A549 (cell line): ENCODE measurements around the gene LDLRAD1. TPM values are rescaled to one million over a fixed set of nuclear protein-coding genes. Genes with fewer than 3 reads are reported as not detected.

ENCODE experiments used
- ATAC-seq, 2 experiments: fragments of 200-7000 bp in 1 of 2; fragments of >200 bp in 1 of 2; cut with Nextera tagmentation in 1 of 2; cut with Tn5 transposase in 1 of 2; 3 replicates each; pipeline versions ENCODE4 v1.8.0 to v1.9.1; 2018 to 2020; ENCODE audit warnings: mild to moderate bottlenecking in 1 of 2, moderate library complexity in 1 of 2
- CTCF ChIA-PET: fragments of 300-600 bp; sonication (Branson Sonifier 250); formaldehyde crosslinking; extraction: SDS; loops from one replicate; lab custom pipeline; 2021; ENCODE audit warnings: antibody characterized with exemption, inconsistent platforms; lab: Yijun Ruan, JAX
- POLR2A ChIA-PET: fragments of 350-600 bp; formaldehyde crosslinking; extraction: SDS; loops from one replicate; lab custom pipeline; 2021; ENCODE audit warnings: antibody characterized with exemption, inconsistent platforms; lab: Yijun Ruan, JAX
- DNase-seq, 2 experiments: peaks; one replicate each; pipeline versions ENCODE4 v3.0.0 to v3.0.0-alpha.2; 2011 to 2016; ENCODE audit warnings: low read depth in 1 of 2, low spot score in 1 of 2
- FAIRE-seq: peaks from 2 replicates; lab custom pipeline; 2011; peaks lifted over from hg19 to GRCh38; lab: Jason Lieb, UNC
- H3K27ac ChIP-seq, 2 experiments: fragments of >200 bp; sonication (Bioruptor Twin); formaldehyde crosslinking; 3 replicates each; pipeline ENCODE4 v1.5.1; 2016 to 2017
- H3K4me1 ChIP-seq: fragments of >200 bp; sonication (Bioruptor Twin); formaldehyde crosslinking; 3 replicates; pipeline ENCODE4 v1.6.1; 2016
- H3K4me2 ChIP-seq: fragments of >200 bp; sonication (Bioruptor Twin); formaldehyde crosslinking; 3 replicates; pipeline ENCODE4 v1.6.1; 2016
- H3K4me3 ChIP-seq: fragments of >200 bp; sonication (Bioruptor Twin); formaldehyde crosslinking; 3 replicates; pipeline ENCODE4 v1.5.1; 2016
- H3K9me3 ChIP-seq: fragments of >200 bp; sonication (Bioruptor Twin); formaldehyde crosslinking; 3 replicates; pipeline ENCODE4 v1.6.1; 2016
- ATOH8 ChIP-seq: fragments of 250-450 bp; sonication (Bioruptor Pico); IDR thresholded peaks from 2 replicates; pipeline ENCODE4 v1.5.0; 2020; ENCODE audit warnings: low read depth, mild to moderate bottlenecking, moderate library complexity
- BCL3 ChIP-seq: fragments of >200 bp; sonication (Bioruptor Twin); formaldehyde crosslinking; IDR thresholded peaks from 3 replicates; pipeline ENCODE4 v1.6.1; 2016
- CEBPB ChIP-seq, 2 experiments: fragments of >200 bp in 1 of 2; sonication (Bioruptor Twin) in 1 of 2; formaldehyde crosslinking in 1 of 2; IDR thresholded peaks; 2 replicates each; pipeline ENCODE4 v1.6.1; 2012 to 2016
- CHD2 ChIP-seq: fragments of 150-350 bp; IDR thresholded peaks from 2 replicates; pipeline ENCODE4 v1.6.1; 2014; ENCODE audit warnings: low read length; ENCODE audit not compliant: partially characterized antibody
- CHD4 ChIP-seq: fragments of 200-600 bp; sonication (generic); IDR thresholded peaks from 2 replicates; pipeline ENCODE4 v1.6.1; 2016; ENCODE audit warnings: antibody characterized with exemption, mild to moderate bottlenecking, borderline replicate concordance
- CTCF ChIP-seq: fragments of >200 bp; sonication (Bioruptor Twin); formaldehyde crosslinking; IDR thresholded peaks from 3 replicates; pipeline ENCODE4 v1.5.1; 2016
- EHMT2 ChIP-seq: fragments of 200-600 bp; sonication (generic); IDR thresholded peaks from 2 replicates; pipeline ENCODE4 v1.6.1; 2016; ENCODE audit warnings: antibody characterized with exemption, low read depth, mild to moderate bottlenecking, moderate library complexity
- ESRRA ChIP-seq: fragments of 150-350 bp; IDR thresholded peaks from 2 replicates; pipeline ENCODE4 v1.6.1; 2014; ENCODE audit warnings: mild to moderate bottlenecking, low read length, borderline replicate concordance
- FOSL2 ChIP-seq, 2 experiments: fragments of 450-650 bp in 1 of 2; fragments of >200 bp in 1 of 2; sonication (Bioruptor Twin) in 1 of 2; formaldehyde crosslinking; IDR thresholded peaks; 2 replicates each; pipeline versions ENCODE4 v1.5.0 to v1.6.1; 2016 to 2020; ENCODE audit warnings: mild to moderate bottlenecking in 1 of 2, moderate library complexity in 1 of 2
- HDAC2 ChIP-seq: fragments of 200-600 bp; sonication (generic); IDR thresholded peaks from 2 replicates; pipeline ENCODE4 v1.6.1; 2016
- KDM1A ChIP-seq: fragments of 200-600 bp; sonication (generic); IDR thresholded peaks from 2 replicates; pipeline ENCODE4 v1.6.1; 2016; ENCODE audit warnings: low read depth, mild to moderate bottlenecking
- MAZ ChIP-seq: fragments of 150-350 bp; IDR thresholded peaks from 2 replicates; pipeline ENCODE4 v1.6.1; 2014; ENCODE audit warnings: antibody characterized with exemption, low read depth, low read length, borderline replicate concordance
- NFE2L2 ChIP-seq: fragments of 150-350 bp; conservative IDR thresholded peaks from 2 replicates; pipeline ENCODE4 v1.6.1; 2014; ENCODE audit warnings: low read length
- PBX3 ChIP-seq: IDR thresholded peaks from 2 replicates; pipeline ENCODE4 v1.6.1; 2012
- PHF8 ChIP-seq: fragments of 200-600 bp; sonication (generic); IDR thresholded peaks from 2 replicates; pipeline ENCODE4 v1.6.1; 2016; ENCODE audit warnings: low read depth, mild to moderate bottlenecking, antibody characterized with exemption, moderate library complexity, borderline replicate concordance
- USF2 ChIP-seq: fragments of 450-650 bp; IDR thresholded peaks from 2 replicates; pipeline ENCODE4 v1.6.1; 2014; ENCODE audit warnings: antibody characterized with exemption
- ZFP36 ChIP-seq: fragments of 450-650 bp; IDR thresholded peaks from 2 replicates; pipeline ENCODE4 v1.6.1; 2014; ENCODE audit warnings: borderline replicate concordance; ENCODE audit not compliant: partially characterized antibody
- ZSCAN20 ChIP-seq: fragments of 250-450 bp; sonication (Bioruptor Pico); IDR thresholded peaks from 2 replicates; pipeline ENCODE4 v1.8.0; 2022; ENCODE audit warnings: mild to moderate bottlenecking, moderate library complexity
- WGBS: methylation state at CpG from one replicate; pipeline ENCODE4 v1.1.6; 2017; ENCODE audit errors: missing lambda C conversion rate; 5-methylcytosine and 5-hydroxymethylcytosine counted together
- polyA plus RNA-seq, 4 experiments: library from polyadenylated mRNA; depleted of rRNA in 3 of 4; stranded (reverse); fragments of >200 nt; fragmentation: RNase III in 1 of 4; extraction: RNeasy Plus Mini Kit Qiagen cat#74134 plus additional on column Dnase treatment in 1 of 4; gene quantifications; 2 replicates in 3 of 4; 3 replicates in 1 of 4; pipeline ENCODE4 v1.2.3, GENCODE V29; 2011 to 2017

Gene LDLRAD1
- polyA plus RNA-seq, 2 of the 4 experiments (the other 2 are of a cell fraction): 0.06 TPM; not detected in 1

GRCh38 chr1:54018635-54019034 is 649 bp upstream of the LDLRAD1 start:
- no peak overlapping the region for H3K27ac ChIP-seq
- peaks cover 12% of the 10 kb centered on the region for H3K4me1 ChIP-seq
- CTCF ChIA-PET: no interaction called here
- H3K9me3 ChIP-seq: no peaks in the 10 kb centered on the region
- H3K4me3 ChIP-seq: no peak overlapping the region
- no peak for ATAC-seq
- no peak overlapping the region for H3K4me2 ChIP-seq
- no peak for DNase-seq
- WGBS: 58% methylated on average over 5 of the region's 5 CpGs
- no peak for TF ChIP-seq CEBPB (IDR thresholded peaks at IDR 0.05)
- no peak for TF ChIP-seq KDM1A
- no peak for TF ChIP-seq ZSCAN20 (CRISPR knock-in tag)
- TF ChIP-seq ATOH8 (CRISPR knock-in tag): no peak
- TF ChIP-seq PHF8: no peak
- TF ChIP-seq PBX3: no peak
- no peak for TF ChIP-seq NFE2L2
- no peak for TF ChIP-seq EHMT2
- no peak for TF ChIP-seq USF2
- no peak for TF ChIP-seq CTCF
- TF ChIP-seq CHD2: no peak
- no peak for TF ChIP-seq HDAC2
- no peak for TF ChIP-seq CHD4
- no peak for TF ChIP-seq BCL3
- no peak for FAIRE-seq
- POLR2A ChIA-PET: no interaction called here

GRCh38 chr1:54016343-54017282 is 1.4 kb downstream of the LDLRAD1 start:
- peak; percentile 70 to 78 for ATAC-seq
- Histone ChIP-seq H3K4me2 (peak overlapping the region; percentile 58), H3K9me3 (no peaks in the 10 kb centered on the region), H3K27ac (peak overlapping the region in 1 of 2 experiments; percentile 31; a peak in 1 of 6 replicates)
- TF ChIP-seq MAZ: no peak
- peak in 1 of 2 experiments; percentile 57; a peak in 1 of 4 replicates for TF ChIP-seq CEBPB (IDR thresholded peaks at IDR 0.05)
- no peak for TF ChIP-seq CHD4
- peak; percentile 44; the same call in 1 of the 2 replicates for TF ChIP-seq ESRRA
- TF ChIP-seq KDM1A: no peak
- TF ChIP-seq FOSL2 (IDR thresholded peaks at IDR 0.05): no peak
- peak; percentile 44; the same call in 1 of the 2 replicates for TF ChIP-seq FOSL2 (CRISPR knock-in tag; IDR thresholded peaks at IDR 0.05)
- TF ChIP-seq ZFP36: peak; percentile 68
- TF ChIP-seq, all 56 proteins: peak for 4
- FAIRE-seq: no peak
- ChIA-PET CTCF (interaction anchor here (0.7 kb wide), 1 partner anchor 57 kb away, joined by 6 read pairs; no protein-coding TSS in a partner anchor), POLR2A (no interaction called here)
- 41% methylated on average over 7 of the region's 8 CpGs for WGBS
- peak; percentile 63 to 70 for DNase-seq
- Histone ChIP-seq H3K4me1 (peaks cover 12% of the 10 kb centered on the region), H3K4me3 (no peak overlapping the region)
